ENCODE results near the gene MTSS2.
A peak's percentile ranks its signal among the peaks of the same experiment; 100 is the strongest.

MTSS2 gene

DNA sequence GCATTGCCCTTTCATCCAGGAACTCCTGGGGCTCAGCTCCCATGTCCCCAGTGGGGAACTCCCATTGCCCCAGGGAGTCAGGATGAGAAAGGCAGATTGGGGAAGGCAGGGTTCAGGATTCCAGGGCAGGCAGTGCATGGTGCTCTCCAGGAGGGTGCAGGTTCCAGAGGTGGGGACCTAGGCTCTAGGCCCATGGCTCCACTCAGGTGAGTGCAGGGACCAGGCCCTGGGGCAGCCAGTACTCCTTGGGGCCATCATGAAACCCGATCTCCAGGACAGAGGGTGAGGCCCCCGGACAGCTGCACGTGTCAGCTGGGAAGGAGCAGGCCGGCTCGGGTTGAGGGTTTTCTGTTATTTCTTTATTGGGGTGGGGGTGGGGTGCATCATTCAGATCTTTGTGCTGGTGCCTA lies 1.3 kb upstream of the MTSS2 start (continued):
- TF ChIP-seq ZNF521 (tag by site-specific recombination; IDR thresholded peaks at IDR 0.05), result no peak
- TF ChIP-seq ZNF354C (tag by site-specific recombination; IDR thresholded peaks at IDR 0.05; ENCODE audit: borderline replicate concordance, low read depth), result no peak
- no peak for TF ChIP-seq ZNF600 (tag by site-specific recombination; IDR thresholded peaks at IDR 0.05)
- no peak for TF ChIP-seq ZNF626 (tag by site-specific recombination; IDR thresholded peaks at IDR 0.05)
- TF ChIP-seq, protein P1, sequence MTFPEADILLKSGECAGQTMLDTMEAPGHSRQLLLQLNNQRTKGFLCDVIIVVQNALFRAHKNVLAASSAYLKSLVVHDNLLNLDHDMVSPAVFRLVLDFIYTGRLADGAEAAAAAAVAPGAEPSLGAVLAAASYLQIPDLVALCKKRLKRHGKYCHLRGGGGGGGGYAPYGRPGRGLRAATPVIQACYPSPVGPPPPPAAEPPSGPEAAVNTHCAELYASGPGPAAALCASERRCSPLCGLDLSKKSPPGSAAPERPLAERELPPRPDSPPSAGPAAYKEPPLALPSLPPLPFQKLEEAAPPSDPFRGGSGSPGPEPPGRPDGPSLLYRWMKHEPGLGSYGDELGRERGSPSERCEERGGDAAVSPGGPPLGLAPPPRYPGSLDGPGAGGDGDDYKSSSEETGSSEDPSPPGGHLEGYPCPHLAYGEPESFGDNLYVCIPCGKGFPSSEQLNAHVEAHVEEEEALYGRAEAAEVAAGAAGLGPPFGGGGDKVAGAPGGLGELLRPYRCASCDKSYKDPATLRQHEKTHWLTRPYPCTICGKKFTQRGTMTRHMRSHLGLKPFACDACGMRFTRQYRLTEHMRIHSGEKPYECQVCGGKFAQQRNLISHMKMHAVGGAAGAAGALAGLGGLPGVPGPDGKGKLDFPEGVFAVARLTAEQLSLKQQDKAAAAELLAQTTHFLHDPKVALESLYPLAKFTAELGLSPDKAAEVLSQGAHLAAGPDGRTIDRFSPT (tag by site-specific recombination; IDR thresholded peaks at IDR 0.05), result 0 out of 2 replicates have a peak, but pooled peaks have one; percentile 27
- TF ChIP-seq ZFP69B (tag by site-specific recombination; IDR thresholded peaks at IDR 0.05), result no peak
- no peak for TF ChIP-seq ZSCAN16 (tag by site-specific recombination; IDR thresholded peaks at IDR 0.05)
- no peak for TF ChIP-seq ZBTB8A (tag by site-specific recombination; IDR thresholded peaks at IDR 0.05)
- no peak for TF ChIP-seq ZNF677 (tag by site-specific recombination; IDR thresholded peaks at IDR 0.05)
- TF ChIP-seq, protein P2, sequence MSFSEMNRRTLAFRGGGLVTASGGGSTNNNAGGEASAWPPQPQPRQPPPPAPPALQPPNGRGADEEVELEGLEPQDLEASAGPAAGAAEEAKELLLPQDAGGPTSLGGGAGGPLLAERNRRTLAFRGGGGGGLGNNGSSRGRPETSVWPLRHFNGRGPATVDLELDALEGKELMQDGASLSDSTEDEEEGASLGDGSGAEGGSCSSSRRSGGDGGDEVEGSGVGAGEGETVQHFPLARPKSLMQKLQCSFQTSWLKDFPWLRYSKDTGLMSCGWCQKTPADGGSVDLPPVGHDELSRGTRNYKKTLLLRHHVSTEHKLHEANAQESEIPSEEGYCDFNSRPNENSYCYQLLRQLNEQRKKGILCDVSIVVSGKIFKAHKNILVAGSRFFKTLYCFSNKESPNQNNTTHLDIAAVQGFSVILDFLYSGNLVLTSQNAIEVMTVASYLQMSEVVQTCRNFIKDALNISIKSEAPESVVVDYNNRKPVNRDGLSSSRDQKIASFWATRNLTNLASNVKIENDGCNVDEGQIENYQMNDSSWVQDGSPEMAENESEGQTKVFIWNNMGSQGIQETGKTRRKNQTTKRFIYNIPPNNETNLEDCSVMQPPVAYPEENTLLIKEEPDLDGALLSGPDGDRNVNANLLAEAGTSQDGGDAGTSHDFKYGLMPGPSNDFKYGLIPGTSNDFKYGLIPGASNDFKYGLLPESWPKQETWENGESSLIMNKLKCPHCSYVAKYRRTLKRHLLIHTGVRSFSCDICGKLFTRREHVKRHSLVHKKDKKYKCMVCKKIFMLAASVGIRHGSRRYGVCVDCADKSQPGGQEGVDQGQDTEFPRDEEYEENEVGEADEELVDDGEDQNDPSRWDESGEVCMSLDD (tag by site-specific recombination; IDR thresholded peaks at IDR 0.05), result no peak
- no peak for TF ChIP-seq ZNF596 (tag by site-specific recombination; IDR thresholded peaks at IDR 0.05)
- TF ChIP-seq RBAK (tag by site-specific recombination; IDR thresholded peaks at IDR 0.05), result no peak
- TF ChIP-seq, protein P3, sequence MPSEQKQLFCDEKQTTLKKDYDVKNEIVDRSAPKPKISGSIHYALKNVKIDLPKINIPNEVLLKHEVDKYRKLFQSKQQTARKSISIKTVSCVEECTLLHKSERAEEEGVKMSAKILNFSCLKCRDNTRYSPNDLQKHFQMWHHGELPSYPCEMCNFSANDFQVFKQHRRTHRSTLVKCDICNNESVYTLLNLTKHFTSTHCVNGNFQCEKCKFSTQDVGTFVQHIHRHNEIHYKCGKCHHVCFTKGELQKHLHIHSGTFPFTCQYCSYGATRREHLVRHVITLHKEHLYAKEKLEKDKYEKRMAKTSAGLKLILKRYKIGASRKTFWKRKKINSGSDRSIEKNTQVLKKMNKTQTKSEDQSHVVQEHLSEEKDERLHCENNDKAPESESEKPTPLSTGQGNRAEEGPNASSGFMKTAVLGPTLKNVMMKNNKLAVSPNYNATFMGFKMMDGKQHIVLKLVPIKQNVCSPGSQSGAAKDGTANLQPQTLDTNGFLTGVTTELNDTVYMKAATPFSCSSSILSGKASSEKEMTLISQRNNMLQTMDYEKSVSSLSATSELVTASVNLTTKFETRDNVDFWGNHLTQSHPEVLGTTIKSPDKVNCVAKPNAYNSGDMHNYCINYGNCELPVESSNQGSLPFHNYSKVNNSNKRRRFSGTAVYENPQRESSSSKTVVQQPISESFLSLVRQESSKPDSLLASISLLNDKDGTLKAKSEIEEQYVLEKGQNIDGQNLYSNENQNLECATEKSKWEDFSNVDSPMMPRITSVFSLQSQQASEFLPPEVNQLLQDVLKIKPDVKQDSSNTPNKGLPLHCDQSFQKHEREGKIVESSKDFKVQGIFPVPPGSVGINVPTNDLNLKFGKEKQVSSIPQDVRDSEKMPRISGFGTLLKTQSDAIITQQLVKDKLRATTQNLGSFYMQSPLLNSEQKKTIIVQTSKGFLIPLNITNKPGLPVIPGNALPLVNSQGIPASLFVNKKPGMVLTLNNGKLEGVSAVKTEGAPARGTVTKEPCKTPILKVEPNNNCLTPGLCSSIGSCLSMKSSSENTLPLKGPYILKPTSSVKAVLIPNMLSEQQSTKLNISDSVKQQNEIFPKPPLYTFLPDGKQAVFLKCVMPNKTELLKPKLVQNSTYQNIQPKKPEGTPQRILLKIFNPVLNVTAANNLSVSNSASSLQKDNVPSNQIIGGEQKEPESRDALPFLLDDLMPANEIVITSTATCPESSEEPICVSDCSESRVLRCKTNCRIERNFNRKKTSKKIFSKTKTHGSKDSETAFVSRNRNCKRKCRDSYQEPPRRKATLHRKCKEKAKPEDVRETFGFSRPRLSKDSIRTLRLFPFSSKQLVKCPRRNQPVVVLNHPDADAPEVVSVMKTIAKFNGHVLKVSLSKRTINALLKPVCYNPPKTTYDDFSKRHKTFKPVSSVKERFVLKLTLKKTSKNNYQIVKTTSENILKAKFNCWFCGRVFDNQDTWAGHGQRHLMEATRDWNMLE (tag by site-specific recombination; conservative IDR thresholded peaks at IDR 0.05; ENCODE audit: low read depth), result no peak
- no peak for TF ChIP-seq ZNF157 (tag by site-specific recombination; IDR thresholded peaks at IDR 0.05)
- TF ChIP-seq, protein P4, sequence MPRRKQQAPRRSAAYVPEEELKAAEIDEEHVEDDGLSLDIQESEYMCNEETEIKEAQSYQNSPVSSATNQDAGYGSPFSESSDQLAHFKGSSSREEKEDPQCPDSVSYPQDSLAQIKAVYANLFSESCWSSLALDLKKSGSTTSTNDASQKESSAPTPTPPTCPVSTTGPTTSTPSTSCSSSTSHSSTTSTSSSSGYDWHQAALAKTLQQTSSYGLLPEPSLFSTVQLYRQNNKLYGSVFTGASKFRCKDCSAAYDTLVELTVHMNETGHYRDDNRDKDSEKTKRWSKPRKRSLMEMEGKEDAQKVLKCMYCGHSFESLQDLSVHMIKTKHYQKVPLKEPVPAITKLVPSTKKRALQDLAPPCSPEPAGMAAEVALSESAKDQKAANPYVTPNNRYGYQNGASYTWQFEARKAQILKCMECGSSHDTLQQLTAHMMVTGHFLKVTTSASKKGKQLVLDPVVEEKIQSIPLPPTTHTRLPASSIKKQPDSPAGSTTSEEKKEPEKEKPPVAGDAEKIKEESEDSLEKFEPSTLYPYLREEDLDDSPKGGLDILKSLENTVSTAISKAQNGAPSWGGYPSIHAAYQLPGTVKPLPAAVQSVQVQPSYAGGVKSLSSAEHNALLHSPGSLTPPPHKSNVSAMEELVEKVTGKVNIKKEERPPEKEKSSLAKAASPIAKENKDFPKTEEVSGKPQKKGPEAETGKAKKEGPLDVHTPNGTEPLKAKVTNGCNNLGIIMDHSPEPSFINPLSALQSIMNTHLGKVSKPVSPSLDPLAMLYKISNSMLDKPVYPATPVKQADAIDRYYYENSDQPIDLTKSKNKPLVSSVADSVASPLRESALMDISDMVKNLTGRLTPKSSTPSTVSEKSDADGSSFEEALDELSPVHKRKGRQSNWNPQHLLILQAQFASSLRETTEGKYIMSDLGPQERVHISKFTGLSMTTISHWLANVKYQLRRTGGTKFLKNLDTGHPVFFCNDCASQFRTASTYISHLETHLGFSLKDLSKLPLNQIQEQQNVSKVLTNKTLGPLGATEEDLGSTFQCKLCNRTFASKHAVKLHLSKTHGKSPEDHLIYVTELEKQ (tag by site-specific recombination; IDR thresholded peaks at IDR 0.05; ENCODE audit: borderline replicate concordance), result no peak
- no peak for TF ChIP-seq YY2 (tag by site-specific recombination; IDR thresholded peaks at IDR 0.05)
- TF ChIP-seq ZNF830 (tag by site-specific recombination; IDR thresholded peaks at IDR 0.05; ENCODE audit: low read depth), result no peak
- TF ChIP-seq ZNF585B (tag by site-specific recombination; IDR thresholded peaks at IDR 0.05), result no peak
- no peak for TF ChIP-seq ZNF132 (tag by site-specific recombination; IDR thresholded peaks at IDR 0.05; ENCODE audit: borderline replicate concordance)
- no peak for TF ChIP-seq ZXDB (tag by site-specific recombination; IDR thresholded peaks at IDR 0.05)
- TF ChIP-seq, protein P5, sequence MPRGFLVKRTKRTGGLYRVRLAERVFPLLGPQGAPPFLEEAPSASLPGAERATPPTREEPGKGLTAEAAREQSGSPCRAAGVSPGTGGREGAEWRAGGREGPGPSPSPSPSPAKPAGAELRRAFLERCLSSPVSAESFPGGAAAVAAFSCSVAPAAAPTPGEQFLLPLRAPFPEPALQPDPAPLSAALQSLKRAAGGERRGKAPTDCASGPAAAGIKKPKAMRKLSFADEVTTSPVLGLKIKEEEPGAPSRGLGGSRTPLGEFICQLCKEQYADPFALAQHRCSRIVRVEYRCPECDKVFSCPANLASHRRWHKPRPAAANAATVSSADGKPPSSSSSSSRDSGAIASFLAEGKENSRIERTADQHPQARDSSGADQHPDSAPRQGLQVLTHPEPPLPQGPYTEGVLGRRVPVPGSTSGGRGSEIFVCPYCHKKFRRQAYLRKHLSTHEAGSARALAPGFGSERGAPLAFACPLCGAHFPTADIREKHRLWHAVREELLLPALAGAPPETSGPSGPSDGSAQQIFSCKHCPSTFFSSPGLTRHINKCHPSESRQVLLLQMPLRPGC (tag by site-specific recombination; IDR thresholded peaks at IDR 0.05), result no peak
- TF ChIP-seq ZNF561 (tag by site-specific recombination; IDR thresholded peaks at IDR 0.05; ENCODE audit: borderline replicate concordance), result no peak
- no peak for TF ChIP-seq KLF9 (tag by site-specific recombination; IDR thresholded peaks at IDR 0.05; ENCODE audit: low read depth)
- no peak for TF ChIP-seq ZNF175 (tag by site-specific recombination; IDR thresholded peaks at IDR 0.05)
- no peak for TF ChIP-seq ZNF184 (tag by site-specific recombination; IDR thresholded peaks at IDR 0.05)
- no peak for TF ChIP-seq ZNF214 (tag by site-specific recombination; IDR thresholded peaks at IDR 0.05; ENCODE audit: borderline replicate concordance)
